Ovary (tissue), 9 donors: Measurements from ENCODE around the gene SORCS3. TPM values are rescaled to one million over a fixed set of nuclear protein-coding genes. Genes with fewer than 3 reads are reported as not detected.

Experiments
- DNase-seq, 5 donors: peaks; one replicate each; pipeline ENCODE4 v3.0.0-alpha.2; 2019 to 2020
- H3K27ac ChIP-seq, 2 donors: fragments of 200-600 bp; one replicate each; pipeline versions ENCODE4 v1.5.1 to v1.8.0; 2019 to 2022
- H3K27me3 ChIP-seq: fragments of 200-600 bp; one replicate; pipeline ENCODE4 v1.8.0; 2022
- H3K36me3 ChIP-seq: fragments of 200-600 bp; sonication (generic); one replicate; pipeline ENCODE4 v1.5.1; 2019
- H3K4me1 ChIP-seq: one replicate; pipeline ENCODE4 v1.8.1; 2013; ENCODE audit warnings: mild to moderate bottlenecking, moderate library complexity; ENCODE audit not compliant: insufficient read depth
- H3K4me3 ChIP-seq: fragments of 200-600 bp; sonication (generic); one replicate; pipeline ENCODE4 v1.5.1; 2017
- H3K9me3 ChIP-seq, 2 donors: fragments of 200-600 bp in 1 of 2; sonication (generic) in 1 of 2; one replicate each; pipeline versions ENCODE4 v1.5.1 to v1.8.1; 2013 to 2019; ENCODE audit warnings: mild to moderate bottlenecking in 1 of 2, moderate library complexity in 1 of 2
- CTCF ChIP-seq, 3 donors: fragments of 450-650 bp in 2 of 3; fragments of 200-600 bp in 1 of 3; IDR thresholded peaks; one replicate each; pipeline versions ENCODE4 v1.5.1 to v1.8.0; 2016 to 2022; ENCODE audit warnings: antibody characterized with exemption in 3 of 3, mild to moderate bottlenecking in 1 of 3
- EP300 ChIP-seq: sonication (generic); formaldehyde crosslinking; IDR thresholded peaks from one replicate; pipeline ENCODE4 v1.6.1; 2017; ENCODE audit warnings: antibody characterized with exemption
- POLR2A ChIP-seq: fragments of 450-650 bp; IDR thresholded peaks from one replicate; pipeline ENCODE4 v1.6.1; 2017; ENCODE audit warnings: antibody characterized with exemption, mild to moderate bottlenecking, moderate library complexity
- WGBS, 3 donors: extraction: QIAGEN DNeasy Blood & Tissue Kit in 1 of 3; methylation state at CpG; one replicate each; pipeline versions ENCODE4 v1.1.5 to v1.1.7; 2013 to 2017; 5-methylcytosine and 5-hydroxymethylcytosine counted together
- intact Hi-C, 4 donors: fragments of 100-400 bp; cut with DNase I; formaldehyde crosslinking; loops; one replicate each; pipeline versions ENCODE4 v1.11.0 to v1.15.1; 2022 to 2023
- polyA plus RNA-seq, 2 donors: library from polyadenylated mRNA; stranded (reverse); fragments of 200-250 nt in 1 of 2; fragments of 350-450 nt in 1 of 2; fragmentation: Illumina TruSeq in 1 of 2; extraction: RNeasy Lipid Tissue Mini Kit (QIAGEN cat#74804) in 1 of 2; gene quantifications; one replicate each; pipeline ENCODE4 v1.2.3, GENCODE V29; 2013 to 2014
- total RNA-seq, 7 donors: library from RNA; depleted of rRNA in 2 of 7; stranded (reverse); fragments of >200 nt in 2 of 7; fragmentation: NEBNext Ultra II Directional in 3 of 7; extraction: Animal tissue kit (Norgen Biotek cat#: 25700) in 3 of 7; gene quantifications; one replicate each; pipeline versions ENCODE4 v1.1.0 to v1.2.4, GENCODE V29; 2016 to 2023
- donor health status: DM: no; HTN: no; CAD: no; lungs with moderate emphysema.
- donor health status: DM: no; HTN: no; CAD: no.
- donor health status: Bipolar disorder and iron deficiency.
- donor health status: DM: yes; HTN: yes; CAD: no.
- donor health status: DM: no; HTN: no; CAD: no.
- donor health status: DM: yes; HTN: yes; CAD: no.

SORCS3 gene
- total and polyA plus RNA-seq, 9 donors, result 0.07 to 4.5 (median 0.79) TPM; not detected in 1

- Histone ChIP-seq H3K4me3 (no peak overlapping the region), H3K27me3 (no peaks in the 10 kb centered on the region), H3K36me3 (no peaks in the 10 kb centered on the region), H3K27ac (no peak overlapping the region), H3K4me1 (no peaks in the 10 kb centered on the region), H3K9me3 (no peaks in the 10 kb centered on the region)
- 70 to 72% (median 71%) methylated on average over 3 of the region's 3 CpGs for WGBS, 3 donors
- DNase-seq, result no peak
- intact Hi-C loops, result no loop called here
- no peak for TF ChIP-seq EP300
- TF ChIP-seq CTCF (IDR thresholded peaks at IDR 0.05), result no peak
- TF ChIP-seq POLR2A, result no peak
Measured at GRCh38 chr10:104741127-104741526, 100.0 kb downstream of the SORCS3 start.

DNA sequence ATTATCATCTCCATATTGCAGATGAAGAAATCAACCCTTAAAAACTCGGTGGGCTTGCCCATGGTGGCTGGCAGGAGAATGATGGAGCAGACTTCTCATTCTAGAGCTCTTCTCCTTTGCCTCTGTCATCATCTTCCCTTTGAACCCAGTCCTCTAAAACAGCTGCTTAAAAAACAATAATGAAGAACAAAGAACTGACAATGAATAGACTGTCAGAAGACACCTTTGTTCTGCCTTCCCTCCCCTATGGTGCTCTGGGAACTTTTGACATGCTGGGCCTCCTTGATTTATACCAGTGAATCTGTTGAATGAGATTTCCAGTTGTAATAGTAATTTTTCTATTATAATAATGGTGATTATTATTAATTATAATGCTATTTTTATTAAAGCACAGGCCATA lies 103.0 kb downstream of the SORCS3 start:
- Histone ChIP-seq H3K27me3 (no peaks in the 10 kb centered on the region), H3K27ac (no peak overlapping the region), H3K4me3 (no peak overlapping the region), H3K36me3 (no peaks in the 10 kb centered on the region), H3K9me3 (no peaks in the 10 kb centered on the region), H3K4me1 (no peaks in the 10 kb centered on the region)
- 69 to 75% (median 70%) methylated on average over 1 of the region's 1 CpG for WGBS, 3 donors
- intact Hi-C loops, result no loop called here
- DNase-seq, result no peak
- TF ChIP-seq CTCF (IDR thresholded peaks at IDR 0.05) (no peak), EP300 (no peak), POLR2A (no peak)

DNA sequence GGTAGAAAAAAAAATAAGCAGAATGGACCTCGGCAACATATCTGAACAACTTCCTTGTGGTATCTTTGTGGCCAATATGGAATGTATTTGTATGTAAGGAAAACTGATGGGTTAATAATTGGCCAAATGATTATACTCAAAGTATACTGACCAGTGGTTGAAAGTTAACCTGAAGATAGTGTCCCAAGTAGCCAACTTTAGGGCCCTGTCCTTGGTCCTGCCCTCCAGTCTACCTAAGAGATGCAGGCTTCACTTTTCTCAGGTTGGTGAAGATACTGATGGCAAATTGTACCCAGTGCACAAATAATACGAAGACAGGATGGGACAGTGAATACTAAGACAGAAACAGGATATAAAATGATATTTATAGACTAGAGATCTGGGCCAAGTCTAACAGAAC lies 109.2 kb downstream of the SORCS3 start:
- H3K4me3 ChIP-seq, result no peak overlapping the region
- TF ChIP-seq POLR2A, result no peak
- TF ChIP-seq CTCF (IDR thresholded peaks at IDR 0.05), result no peak
- TF ChIP-seq EP300, result no peak
- H3K27me3 ChIP-seq, result no peaks in the 10 kb centered on the region
- no peak overlapping the region for H3K27ac ChIP-seq
- WGBS, 3 donors, result 64 to 68% (median 66%) methylated on average over 2 of the region's 2 CpGs
- H3K9me3 ChIP-seq, result no peaks in the 10 kb centered on the region
- H3K36me3 ChIP-seq, result no peaks in the 10 kb centered on the region
- no peaks in the 10 kb centered on the region for H3K4me1 ChIP-seq
- intact Hi-C loops, result no loop called here
- DNase-seq, result no peak

- no peak for DNase-seq
- WGBS, 3 donors, result 80 to 85% (median 83%) methylated on average over 4 of the region's 4 CpGs
- Histone ChIP-seq H3K27ac (no peak overlapping the region), H3K9me3 (peaks cover 0 to 4% of the 10 kb centered on the region in 2 donors), H3K4me1 (no peaks in the 10 kb centered on the region), H3K4me3 (no peak overlapping the region), H3K36me3 (no peaks in the 10 kb centered on the region), H3K27me3 (no peaks in the 10 kb centered on the region)
- TF ChIP-seq CTCF (IDR thresholded peaks at IDR 0.05) (no peak), EP300 (no peak), POLR2A (no peak)
- intact Hi-C loops, result no loop called here
Measured at GRCh38 chr10:104762793-104763192, 121.7 kb downstream of the SORCS3 start.

DNA sequence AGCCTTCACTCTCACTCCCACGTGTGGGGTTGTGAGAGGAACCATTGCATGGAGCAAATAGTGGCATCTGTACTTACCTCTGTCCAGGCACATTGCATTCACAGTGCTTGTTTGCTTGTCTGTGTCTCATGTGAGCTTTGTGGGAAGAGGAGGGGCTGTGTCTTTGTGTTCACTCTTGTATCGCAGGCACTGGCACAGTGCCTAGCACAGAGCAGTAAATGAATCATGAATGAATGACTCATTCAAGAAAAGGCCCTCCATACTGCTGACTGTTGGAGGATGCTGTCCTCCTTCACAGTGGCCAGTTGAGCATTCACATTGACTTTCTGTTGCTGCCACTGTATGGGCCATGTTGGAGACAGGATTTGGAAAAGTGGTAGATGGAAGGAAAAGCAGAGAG lies 125.3 kb downstream of the SORCS3 start:
- 7 to 36% (median 24%) methylated on average over 2 of the region's 2 CpGs for WGBS, 3 donors
- no peak for DNase-seq
- Histone ChIP-seq H3K9me3 (peaks cover 0 to 4% of the 10 kb centered on the region in 2 donors), H3K4me1 (no peaks in the 10 kb centered on the region), H3K27me3 (no peaks in the 10 kb centered on the region), H3K4me3 (no peak overlapping the region), H3K36me3 (no peaks in the 10 kb centered on the region), H3K27ac (no peak overlapping the region)
- intact Hi-C loops, result no loop called here
- TF ChIP-seq EP300, result no peak
- TF ChIP-seq POLR2A, result no peak
- no peak for TF ChIP-seq CTCF (IDR thresholded peaks at IDR 0.05)
